Progenitor cell of endocrine pancreas (in vitro differentiated cells): ENCODE data around the gene PSAT1. TPM values are rescaled to one million over a fixed set of nuclear protein-coding genes. Genes with fewer than 3 reads are reported as not detected.

Experiments used
- DNase-seq: peaks from one replicate; pipeline ENCODE4 v3.0.0; 2021; ENCODE audit warnings: low spot score; ENCODE audit not compliant: unreplicated experiment
- H3K27ac Mint-ChIP-seq: 2 replicates; pipeline ENCODE4 v1.8.0; 2021; ENCODE audit warnings: mild to moderate bottlenecking, moderate library complexity, mixed read lengths
- H3K27me3 Mint-ChIP-seq: 2 replicates; pipeline ENCODE4 v1.8.0; 2021; ENCODE audit warnings: mixed read lengths
- H3K36me3 Mint-ChIP-seq: 2 replicates; pipeline ENCODE4 v1.8.0; 2022; ENCODE audit warnings: mixed read lengths; ENCODE audit not compliant: insufficient read depth
- H3K4me1 Mint-ChIP-seq: 2 replicates; pipeline ENCODE4 v1.8.0; 2021; ENCODE audit warnings: low read depth, mixed read lengths
- H3K4me3 Mint-ChIP-seq: 2 replicates; pipeline ENCODE4 v1.8.0; 2021; ENCODE audit warnings: low read depth, mild to moderate bottlenecking, moderate library complexity, mixed read lengths
- H3K9me3 Mint-ChIP-seq: 2 replicates; pipeline ENCODE4 v1.8.0; 2021; ENCODE audit warnings: low read depth, mixed read lengths
- CTCF ChIP-seq: fragments of 200-600 bp; sonication (generic); IDR thresholded peaks from one replicate; pipeline ENCODE4 v1.5.0; 2021; ENCODE audit warnings: antibody characterized with exemption, mild to moderate bottlenecking; ENCODE audit not compliant: unreplicated experiment
- total RNA-seq: library from RNA; stranded (reverse); gene quantifications from 2 replicates; pipeline ENCODE4 v1.2.1, GENCODE V29; 2021

PSAT1 gene
- total RNA-seq, 1 donor from 2014 or later, result 67.4 TPM

- Mint-ChIP-seq H3K27me3 (peaks cover 6% of the 10 kb centered on the region), H3K9me3 (no peaks in the 10 kb centered on the region), H3K27ac (no peak overlapping the region), H3K4me1 (peaks cover 7% of the 10 kb centered on the region), H3K36me3 (no peaks in the 10 kb centered on the region), H3K4me3 (no peak overlapping the region)
- TF ChIP-seq CTCF, result no peak
- DNase-seq, result no peak
Measured at GRCh38 chr9:78286946-78287388, 10.0 kb upstream of the PSAT1 start.

- no peak for TF ChIP-seq CTCF
- Mint-ChIP-seq H3K27ac (no peak overlapping the region), H3K36me3 (no peaks in the 10 kb centered on the region), H3K4me3 (no peak overlapping the region), H3K27me3 (peaks cover 6% of the 10 kb centered on the region), H3K4me1 (peaks cover 8% of the 10 kb centered on the region), H3K9me3 (no peaks in the 10 kb centered on the region)
- DNase-seq, result no peak
Measured at GRCh38 chr9:78288214-78288892, 8.6 kb upstream of the PSAT1 start.

GRCh38 chr9:78289474-78289873 lies 7.5 kb upstream of the PSAT1 start:
- no peak for TF ChIP-seq CTCF
- no peaks in the 10 kb centered on the region for H3K9me3 Mint-ChIP-seq
- no peak for DNase-seq
- no peak overlapping the region for H3K27ac Mint-ChIP-seq
- H3K4me3 Mint-ChIP-seq, result no peak overlapping the region
- H3K36me3 Mint-ChIP-seq, result no peaks in the 10 kb centered on the region
- peaks cover 6% of the 10 kb centered on the region for H3K27me3 Mint-ChIP-seq
- H3K4me1 Mint-ChIP-seq, result peaks cover 8% of the 10 kb centered on the region

- no peaks in the 10 kb centered on the region for H3K9me3 Mint-ChIP-seq
- DNase-seq, result no peak
- no peak overlapping the region for H3K27ac Mint-ChIP-seq
- no peak overlapping the region for H3K4me3 Mint-ChIP-seq
- H3K36me3 Mint-ChIP-seq, result no peaks in the 10 kb centered on the region
- TF ChIP-seq CTCF, result no peak
- H3K27me3 Mint-ChIP-seq, result peaks cover 6% of the 10 kb centered on the region
- H3K4me1 Mint-ChIP-seq, result peaks cover 20% of the 10 kb centered on the region
Measured at GRCh38 chr9:78291240-78291925, 5.5 kb upstream of the PSAT1 start.

GRCh38 chr9:78292026-78292425 lies 4.9 kb upstream of the PSAT1 start:
- no peak overlapping the region for H3K4me3 Mint-ChIP-seq
- H3K36me3 Mint-ChIP-seq, result no peaks in the 10 kb centered on the region
- no peak overlapping the region for H3K27ac Mint-ChIP-seq
- peaks cover 22% of the 10 kb centered on the region for H3K4me1 Mint-ChIP-seq
- no peak for DNase-seq
- peaks cover 6% of the 10 kb centered on the region for H3K27me3 Mint-ChIP-seq
- TF ChIP-seq CTCF, result no peak
- no peaks in the 10 kb centered on the region for H3K9me3 Mint-ChIP-seq
